Heart right ventricle (tissue), 16 donors: ENCODE results near the gene ST3GAL2. TPM values are rescaled to one million over a fixed set of nuclear protein-coding genes. Genes with fewer than 3 reads are reported as not detected.

ENCODE experiments used
- ATAC-seq, 8 donors: fragments of 200-7000 bp; cut with Tn5 transposase; one replicate each; pipeline ENCODE4 v1.9.1; 2020; ENCODE audit warnings: mild to moderate bottlenecking in 8 of 8, moderate library complexity in 8 of 8, moderate number of reproducible peaks in 1 of 8
- DNase-seq, 2 donors: peaks; one replicate each; pipeline ENCODE4 v3.0.0-alpha.2; 2020
- H3K27ac ChIP-seq, 10 donors: fragments of 200-600 bp; sonication (generic) in 2 of 10; one replicate each; pipeline versions ENCODE4 v1.5.0 to v1.8.0; 2020 to 2022; ENCODE audit warnings: mild to moderate bottlenecking in 3 of 10
- H3K27me3 ChIP-seq, 7 donors: fragments of 200-600 bp; one replicate each; pipeline ENCODE4 v1.8.0; 2021 to 2022; ENCODE audit warnings: mild to moderate bottlenecking in 2 of 7
- H3K36me3 ChIP-seq, 9 donors: fragments of 200-600 bp; sonication (generic) in 1 of 9; one replicate each; pipeline versions ENCODE4 v1.5.0 to v1.8.0; 2020 to 2022; ENCODE audit warnings: mild to moderate bottlenecking in 2 of 9
- H3K4me1 ChIP-seq, 9 donors: fragments of 200-600 bp; sonication (generic) in 1 of 9; one replicate each; pipeline versions ENCODE4 v1.5.0 to v1.8.0; 2020 to 2022; ENCODE audit warnings: mild to moderate bottlenecking in 4 of 9
- H3K4me3 ChIP-seq, 10 donors: fragments of 200-600 bp; sonication (generic) in 2 of 10; one replicate each; pipeline versions ENCODE4 v1.5.0 to v1.8.0; 2020 to 2022; ENCODE audit warnings: mild to moderate bottlenecking in 7 of 10, moderate library complexity in 2 of 10
- H3K9me3 ChIP-seq, 11 donors: fragments of 200-600 bp in 10 of 11; sonication (generic) in 2 of 11; one replicate each; pipeline versions ENCODE4 v1.5.0 to v1.8.0; 2013 to 2022; ENCODE audit warnings: mild to moderate bottlenecking in 2 of 11, control low read depth in 1 of 11, moderate library complexity in 1 of 11
- WGBS, 2 donors: extraction: QIAGEN DNeasy Blood & Tissue Kit; methylation state at CpG; one replicate each; pipeline ENCODE4 v1.1.7; 2013; ENCODE audit warnings: inconsistent platforms in 1 of 2; 5-methylcytosine and 5-hydroxymethylcytosine counted together
- intact Hi-C, 10 donors: fragments of 100-400 bp; cut with DNase I; formaldehyde crosslinking; loops; one replicate each; pipeline versions ENCODE4 v1.11.1 to v1.14.2; 2022
- polyA plus RNA-seq, 2 donors: library from polyadenylated mRNA; stranded (reverse); fragments of 200-250 nt; gene quantifications; one replicate each; pipeline ENCODE4 v1.2.3, GENCODE V29; 2013
- total RNA-seq, 10 donors: library from RNA; stranded (reverse); fragmentation: NEBNext Ultra II Directional in 3 of 10; extraction: Animal tissue kit (Norgen Biotek cat#: 25700) in 3 of 10; gene quantifications; one replicate each; pipeline versions ENCODE4 v1.2.1 to v1.2.4, GENCODE V29; 2021 to 2023
- TF ChIP-seq, protein P1 (sequence below), 9 donors: fragments of 200-600 bp; sonication (generic) in 2 of 9; IDR thresholded peaks; one replicate each; pipeline versions ENCODE4 v1.5.0 to v1.8.0; 2021 to 2022; ENCODE audit warnings: antibody characterized with exemption in 9 of 9, mild to moderate bottlenecking in 5 of 9, moderate library complexity in 1 of 9
- donor health status: Arrhythmogenic right ventricular cardiomyopathy.
- donor health status: ischemic (EF 13 %, LVEDD 7.1; RV severe dilation, severe dysfunction).
- donor health status: healthy with polysubstance abuse.
- donor health status: DM: no; HTN: yes; CAD: no.
- donor health status: DM: no; HTN: no; CAD: no.
- donor health status: ischemic (EF 25% LVEDD 6.9; RV normal size, moderate dysfunction).
- donor health status: ischemic (EF 25% LVEDD 5.7; RV mildly dilated, moderate dysfunction).
- donor health status: healthy.
- donor health status: DM: yes; HTN: yes; CAD: no.
- donor health status: Ischemic cardiomyopathy.
- donor health status: ischemic (EF 35%, LVEDD 5.7; RV mildly dilated, moderate dysfunction).
- donor health status: nonischemic (EF 11% LVEDD 7.7; RV severe dilation, severe dysfunction).
- donor health status: DM: yes; HTN: yes; CAD: no.
- donor health status: PGD.
- donor health status: ischemic (EF 29% LVEDD 5.4; RV normal size, mild dysfunction).
- donor health status: nonischemic (EF 23%, LVEDD 6.1; RV moderate dilation, normal function).

ST3GAL2 gene
- total and polyA plus RNA-seq, 12 donors, result 8.0 to 37.1 (median 19.0) TPM

- Histone ChIP-seq H3K4me1 (peaks cover 0 to 37% (median 24%) of the 10 kb centered on the region in 9 donors), H3K4me3 (no peak overlapping the region), H3K9me3 (no peaks in the 10 kb centered on the region), H3K27me3 (no peaks in the 10 kb centered on the region), H3K36me3 (peaks cover 0 to 15% (median 0%) of the 10 kb centered on the region in 9 donors), H3K27ac (no peak overlapping the region)
- DNase-seq, result no peak
- intact Hi-C loops, result loop anchor here in 1 of 10 donors (5.0 kb wide), 1 partner anchor 65 kb away; no protein-coding TSS in a partner anchor
- TF ChIP-seq, protein P1, sequence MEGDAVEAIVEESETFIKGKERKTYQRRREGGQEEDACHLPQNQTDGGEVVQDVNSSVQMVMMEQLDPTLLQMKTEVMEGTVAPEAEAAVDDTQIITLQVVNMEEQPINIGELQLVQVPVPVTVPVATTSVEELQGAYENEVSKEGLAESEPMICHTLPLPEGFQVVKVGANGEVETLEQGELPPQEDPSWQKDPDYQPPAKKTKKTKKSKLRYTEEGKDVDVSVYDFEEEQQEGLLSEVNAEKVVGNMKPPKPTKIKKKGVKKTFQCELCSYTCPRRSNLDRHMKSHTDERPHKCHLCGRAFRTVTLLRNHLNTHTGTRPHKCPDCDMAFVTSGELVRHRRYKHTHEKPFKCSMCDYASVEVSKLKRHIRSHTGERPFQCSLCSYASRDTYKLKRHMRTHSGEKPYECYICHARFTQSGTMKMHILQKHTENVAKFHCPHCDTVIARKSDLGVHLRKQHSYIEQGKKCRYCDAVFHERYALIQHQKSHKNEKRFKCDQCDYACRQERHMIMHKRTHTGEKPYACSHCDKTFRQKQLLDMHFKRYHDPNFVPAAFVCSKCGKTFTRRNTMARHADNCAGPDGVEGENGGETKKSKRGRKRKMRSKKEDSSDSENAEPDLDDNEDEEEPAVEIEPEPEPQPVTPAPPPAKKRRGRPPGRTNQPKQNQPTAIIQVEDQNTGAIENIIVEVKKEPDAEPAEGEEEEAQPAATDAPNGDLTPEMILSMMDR (IDR thresholded peaks at IDR 0.05), result no peak
- WGBS, 2 donors, result 94 to 95% methylated on average over 5 of the region's 5 CpGs
- no peak for ATAC-seq
Observed at GRCh38 chr16:70457446-70458166, 18.7 kb upstream of the ST3GAL2 start.

DNA sequence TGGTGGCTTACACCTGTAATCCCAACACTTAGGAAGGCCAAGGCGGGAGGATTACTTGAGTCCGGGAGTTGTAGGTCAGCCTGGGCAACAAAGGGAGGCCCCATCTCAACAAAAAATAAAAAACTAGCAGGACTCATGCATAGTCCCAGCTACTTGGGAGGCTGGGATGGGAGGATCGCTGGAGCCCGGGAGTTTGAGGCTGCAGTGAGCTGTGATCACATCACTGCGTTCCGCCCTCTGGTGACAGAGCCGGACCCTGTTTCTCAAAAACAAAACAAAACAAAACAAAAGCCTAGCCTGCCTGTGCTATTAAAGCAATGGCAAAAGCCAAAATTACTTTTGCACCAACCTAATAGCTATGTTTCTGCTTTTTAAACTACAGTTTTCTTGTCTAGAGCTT lies 17.0 kb upstream of the ST3GAL2 start:
- peak overlapping the region in 1 of 10 donors; percentile 89 for H3K4me3 ChIP-seq
- no peak for ATAC-seq
- intact Hi-C loops, result loop anchor here in 1 of 10 donors (5.0 kb wide), 1 partner anchor 64 kb away; no protein-coding TSS in a partner anchor
- peaks cover 0 to 8% (median 0%) of the 10 kb centered on the region in 7 donors for H3K27me3 ChIP-seq
- H3K36me3 ChIP-seq, result peaks cover 0 to 8% (median 0%) of the 10 kb centered on the region in 9 donors
- peaks cover 0 to 26% (median 17%) of the 10 kb centered on the region in 9 donors for H3K4me1 ChIP-seq
- DNase-seq, result no peak
- TF ChIP-seq, protein P1 (IDR thresholded peaks at IDR 0.05), result no peak
- no peak overlapping the region for H3K27ac ChIP-seq
- WGBS, 2 donors, result 89 to 91% methylated on average over 7 of the region's 7 CpGs
- no peaks in the 10 kb centered on the region for H3K9me3 ChIP-seq

GRCh38 chr16:70454222-70455034 lies 15.5 kb upstream of the ST3GAL2 start, which contains the start of gene FCSK:
TSS of gene FCSK (plus strand) at chr16:70454595. CDS start at chr16:70463191, 8,596 bp downstream.
- H3K9me3 ChIP-seq, result no peaks in the 10 kb centered on the region
- DNase-seq (peak; percentile 56 to 73), ATAC-seq (peak; percentile 90 to 94 (median 93))
- peak within 1 kb of the TSS; percentile 85 to 100 (median 96) for H3K27ac ChIP-seq
- peak within 1 kb of the TSS; percentile 84 to 100 (median 93) for H3K4me3 ChIP-seq
- intact Hi-C loops, result loop anchor here in 4 of 10 donors (1.0 to 5.0 kb wide), 3 partner anchors 62 to 73 kb away; no protein-coding TSS in a partner anchor
- 0 to 1% methylated on average over 59 to 67 of the region's 67 CpGs for WGBS, 2 donors
- TF ChIP-seq, protein P1 (IDR thresholded peaks at IDR 0.05), result peak in 1 of 9 donors; percentile 18
- peaks cover 0 to 12% (median 0%) of the 10 kb centered on the region in 7 donors for H3K27me3 ChIP-seq
- peaks cover 0 to 8% (median 0%) of the 10 kb centered on the region in 9 donors for H3K36me3 ChIP-seq
- H3K4me1 ChIP-seq, result peaks cover 0 to 22% (median 17%) of the 10 kb centered on the region in 9 donors

GRCh38 chr16:70453892-70454221 lies 15.0 kb upstream of the ST3GAL2 start:
- H3K9me3 ChIP-seq, result no peaks in the 10 kb centered on the region
- peaks cover 0 to 8% (median 0%) of the 10 kb centered on the region in 9 donors for H3K36me3 ChIP-seq
- H3K27ac ChIP-seq, result peak overlapping the region in 9 of 10 donors; percentile 88 to 100 (median 96)
- intact Hi-C loops, result loop anchor here in 3 of 10 donors (1.0 to 5.0 kb wide), 2 partner anchors 72 to 73 kb away; no protein-coding TSS in a partner anchor
- WGBS, 2 donors, result 1% methylated on average over 8 of the region's 8 CpGs
- DNase-seq (no peak), ATAC-seq (peak; percentile 4 to 45 (median 28))
- TF ChIP-seq, protein P1 (IDR thresholded peaks at IDR 0.05), result no peak
- peaks cover 0 to 12% (median 0%) of the 10 kb centered on the region in 7 donors for H3K27me3 ChIP-seq
- peaks cover 0 to 22% (median 17%) of the 10 kb centered on the region in 9 donors for H3K4me1 ChIP-seq
- H3K4me3 ChIP-seq, result peak overlapping the region; percentile 84 to 100 (median 93)
